CD14-positive monocyte (primary cell): ENCODE data around the gene SCUBE2. TPM values are rescaled to one million over a fixed set of nuclear protein-coding genes. Genes with fewer than 3 reads are reported as not detected.
"Not testable (repeated sequence)": the region's sequence is repeated elsewhere in the genome, so short reads cannot be mapped to it uniquely, and the experiment has no call there.

Source experiments
- DNase-seq, 3 donors: peaks; one replicate each; pipeline ENCODE4 v3.0.0-alpha.2; 2011 to 2022
- H2AFZ ChIP-seq: 2 replicates; pipeline ENCODE4 v1.6.0; 2012; ENCODE audit warnings: mild to moderate bottlenecking, low read depth, low read length, inconsistent platforms; ENCODE audit not compliant: insufficient read depth, poor library complexity, severe bottlenecking
- H3K27ac ChIP-seq, 2 donors: 1 replicate in 1 of 2; 2 replicates in 1 of 2; pipeline ENCODE4 v1.5.1; 2012 to 2013; ENCODE audit warnings: low read length in 2 of 2, control low read depth in 1 of 2, inconsistent platforms in 1 of 2, low read depth in 1 of 2, mild to moderate bottlenecking in 1 of 2
- H3K27me3 ChIP-seq, 2 donors: one replicate each; pipeline versions ENCODE4 v1.6.0 to v1.6.1; 2011 to 2013; ENCODE audit warnings: low read length in 2 of 2; ENCODE audit not compliant: control insufficient read depth in 2 of 2, insufficient read depth in 2 of 2
- H3K36me3 ChIP-seq, 2 donors: replicated peaks in 1 of 2; 1 replicate in 1 of 2; 2 replicates in 1 of 2; pipeline versions ENCODE4 v1.5.1 to v1.6.1; 2012 to 2013; ENCODE audit warnings: low read length in 2 of 2, control low read depth in 1 of 2, inconsistent platforms in 1 of 2, mild to moderate bottlenecking in 1 of 2; ENCODE audit not compliant: insufficient read depth in 2 of 2, control insufficient read depth in 1 of 2
- H3K4me1 ChIP-seq, 2 donors: 1 replicate in 1 of 2; 2 replicates in 1 of 2; pipeline versions ENCODE4 v1.5.1 to v1.6.1; 2012 to 2013; ENCODE audit warnings: low read length in 2 of 2, control low read depth in 1 of 2, inconsistent platforms in 1 of 2, mild to moderate bottlenecking in 1 of 2, moderate library complexity in 1 of 2; ENCODE audit not compliant: insufficient read depth in 2 of 2, control insufficient read depth in 1 of 2
- H3K4me2 ChIP-seq: replicated peaks from 2 replicates; pipeline ENCODE3; 2012; ENCODE audit warnings: low read length, moderate library complexity, mild to moderate bottlenecking; ENCODE audit not compliant: poor library complexity, severe bottlenecking; ENCODE audit errors: extremely low read depth
- H3K4me3 ChIP-seq, 3 experiments: fragments of 200-600 bp in 1 of 3; sonication (generic) in 1 of 3; replicated peaks in 1 of 3; 1 replicate in 2 of 3; 2 replicates in 1 of 3; pipeline ENCODE4 v1.5.1; 2011 to 2013; ENCODE audit warnings: low read length in 3 of 3, mild to moderate bottlenecking in 3 of 3, control low read depth in 2 of 3, low read depth in 2 of 3, inconsistent platforms in 1 of 3, moderate library complexity in 1 of 3
- H3K79me2 ChIP-seq: 2 replicates; pipeline ENCODE4 v1.6.0; 2012; ENCODE audit warnings: mild to moderate bottlenecking, control low read depth, inconsistent platforms, low read length, moderate library complexity; ENCODE audit not compliant: insufficient read depth
- H3K9ac ChIP-seq: 2 replicates; pipeline ENCODE4 v1.6.0; 2017; ENCODE audit warnings: low read length, mild to moderate bottlenecking; ENCODE audit not compliant: insufficient read depth, poor library complexity, severe bottlenecking
- H3K9me3 ChIP-seq, 2 donors: replicated peaks in 1 of 2; 1 replicate in 1 of 2; 2 replicates in 1 of 2; pipeline versions ENCODE4 v1.5.1 to v1.6.1; 2012 to 2013; ENCODE audit warnings: low read length in 2 of 2, control low read depth in 1 of 2; ENCODE audit not compliant: control insufficient read depth in 1 of 2, insufficient read depth in 1 of 2
- H4K20me1 ChIP-seq: 2 replicates; pipeline ENCODE4 v1.6.0; 2012; ENCODE audit warnings: mild to moderate bottlenecking, low read length, control low read depth, moderate library complexity; ENCODE audit not compliant: insufficient read depth
- H3K27ac Mint-ChIP-seq, 7 donors: one replicate each; pipeline ENCODE4 v1.8.0; 2020; ENCODE audit warnings: mild to moderate bottlenecking in 7 of 7, mixed read lengths in 7 of 7, moderate library complexity in 6 of 7, inconsistent platforms in 2 of 7
- H3K27me3 Mint-ChIP-seq, 3 donors: one replicate each; pipeline ENCODE4 v1.8.0; 2021 to 2022; ENCODE audit warnings: low read depth in 3 of 3, mild to moderate bottlenecking in 3 of 3, mixed read lengths in 3 of 3, moderate library complexity in 3 of 3, inconsistent platforms in 1 of 3
- H3K36me3 Mint-ChIP-seq, 2 donors: one replicate each; pipeline ENCODE4 v1.8.0; 2020; ENCODE audit warnings: mixed read lengths in 2 of 2, inconsistent platforms in 1 of 2, mild to moderate bottlenecking in 1 of 2
- H3K4me1 Mint-ChIP-seq: one replicate; pipeline ENCODE4 v1.8.0; 2020; ENCODE audit warnings: mild to moderate bottlenecking, mixed read lengths
- H3K4me3 Mint-ChIP-seq, 2 donors: one replicate each; pipeline ENCODE4 v1.8.0; 2020; ENCODE audit warnings: mild to moderate bottlenecking in 2 of 2, mixed read lengths in 2 of 2, moderate library complexity in 1 of 2
- H3K9me3 Mint-ChIP-seq, 7 donors: one replicate each; pipeline ENCODE4 v1.8.0; 2020 to 2022; ENCODE audit warnings: mixed read lengths in 7 of 7, mild to moderate bottlenecking in 6 of 7, moderate library complexity in 6 of 7, inconsistent platforms in 2 of 7
- WGBS: methylation state at CpG from one replicate; pipeline ENCODE4 v1.1.5; 2013; ENCODE audit warnings: missing lambda C conversion rate; ENCODE audit not compliant: insufficient coverage; 5-methylcytosine and 5-hydroxymethylcytosine counted together
- intact Hi-C, 2 donors: fragments of 100-400 bp; cut with micrococcal nuclease; formaldehyde crosslinking; loops; one replicate each; pipeline versions ENCODE4 v1.15.0 to v1.15.1; 2023
- polyA plus RNA-seq, 3 donors: library from polyadenylated mRNA; depleted of rRNA in 1 of 3; unstranded in 2 of 3; stranded (reverse) in 1 of 3; fragments of 300-500 nt in 2 of 3; fragments of >200 nt in 1 of 3; fragmentation: Illumina TruSeq in 2 of 3; gene quantifications; 1 replicate in 2 of 3; 2 replicates in 1 of 3; pipeline ENCODE4 v1.2.3, GENCODE V29; 2012 to 2021
- TF ChIP-seq, protein P1 (sequence below): fragments of 200-600 bp; IDR thresholded peaks from one replicate; pipeline ENCODE4 v1.8.0; 2022; ENCODE audit warnings: antibody characterized with exemption, mild to moderate bottlenecking

SCUBE2 gene
- polyA plus RNA-seq, 3 donors = 0.21 to 0.36 TPM; not detected in 1

DNA sequence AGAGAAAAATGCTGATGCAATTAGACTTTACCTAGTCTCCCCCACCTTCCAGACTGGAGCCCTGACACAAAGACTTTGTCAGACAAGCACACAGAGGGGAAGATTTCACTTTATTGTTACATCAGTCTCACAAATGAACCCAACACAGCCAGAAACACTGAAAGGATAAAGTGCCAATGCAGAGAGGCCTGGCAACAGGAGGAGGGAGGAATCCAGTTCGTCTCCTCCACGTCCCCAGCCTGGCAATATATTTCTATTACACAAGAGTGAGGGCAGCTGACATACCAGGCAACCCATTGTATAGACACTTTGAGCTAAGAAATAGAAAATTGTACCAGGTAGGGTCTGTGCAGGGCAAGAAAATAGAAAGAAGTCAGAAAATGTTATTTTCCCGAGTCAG is 110.9 kb downstream of the SCUBE2 start:
- Histone ChIP-seq H3K4me3 (no peak overlapping the region), H3K27me3 (no peaks in the 10 kb centered on the region), H3K9ac (no peak overlapping the region), H3K9me3 (no peaks in the 10 kb centered on the region), H3K4me2 (no peak overlapping the region), H2AFZ (no peak overlapping the region), H4K20me1 (no peaks in the 10 kb centered on the region), H3K27ac (no peak overlapping the region), H3K79me2 (no peaks in the 10 kb centered on the region), H3K36me3 (no peaks in the 10 kb centered on the region), H3K4me1 (no peaks in the 10 kb centered on the region)
- H3K9me3 Mint-ChIP-seq = peaks cover 0 to 1% (median 0%) of the 10 kb centered on the region in 7 donors
- peaks cover 0 to 3% of the 10 kb centered on the region in 2 donors for H3K36me3 Mint-ChIP-seq
- TF ChIP-seq, protein P1, sequence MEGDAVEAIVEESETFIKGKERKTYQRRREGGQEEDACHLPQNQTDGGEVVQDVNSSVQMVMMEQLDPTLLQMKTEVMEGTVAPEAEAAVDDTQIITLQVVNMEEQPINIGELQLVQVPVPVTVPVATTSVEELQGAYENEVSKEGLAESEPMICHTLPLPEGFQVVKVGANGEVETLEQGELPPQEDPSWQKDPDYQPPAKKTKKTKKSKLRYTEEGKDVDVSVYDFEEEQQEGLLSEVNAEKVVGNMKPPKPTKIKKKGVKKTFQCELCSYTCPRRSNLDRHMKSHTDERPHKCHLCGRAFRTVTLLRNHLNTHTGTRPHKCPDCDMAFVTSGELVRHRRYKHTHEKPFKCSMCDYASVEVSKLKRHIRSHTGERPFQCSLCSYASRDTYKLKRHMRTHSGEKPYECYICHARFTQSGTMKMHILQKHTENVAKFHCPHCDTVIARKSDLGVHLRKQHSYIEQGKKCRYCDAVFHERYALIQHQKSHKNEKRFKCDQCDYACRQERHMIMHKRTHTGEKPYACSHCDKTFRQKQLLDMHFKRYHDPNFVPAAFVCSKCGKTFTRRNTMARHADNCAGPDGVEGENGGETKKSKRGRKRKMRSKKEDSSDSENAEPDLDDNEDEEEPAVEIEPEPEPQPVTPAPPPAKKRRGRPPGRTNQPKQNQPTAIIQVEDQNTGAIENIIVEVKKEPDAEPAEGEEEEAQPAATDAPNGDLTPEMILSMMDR = no peak
- intact Hi-C loops = no loop called here
- H3K4me3 Mint-ChIP-seq = no peak overlapping the region
- H3K27ac Mint-ChIP-seq = no peak overlapping the region
- H3K27me3 Mint-ChIP-seq = peaks cover 0 to 2% (median 0%) of the 10 kb centered on the region in 3 donors
- DNase-seq = no peak
- WGBS = no CpG with 5 or more reads among the region's 3 CpGs
- H3K4me1 Mint-ChIP-seq = no peaks in the 10 kb centered on the region

DNA sequence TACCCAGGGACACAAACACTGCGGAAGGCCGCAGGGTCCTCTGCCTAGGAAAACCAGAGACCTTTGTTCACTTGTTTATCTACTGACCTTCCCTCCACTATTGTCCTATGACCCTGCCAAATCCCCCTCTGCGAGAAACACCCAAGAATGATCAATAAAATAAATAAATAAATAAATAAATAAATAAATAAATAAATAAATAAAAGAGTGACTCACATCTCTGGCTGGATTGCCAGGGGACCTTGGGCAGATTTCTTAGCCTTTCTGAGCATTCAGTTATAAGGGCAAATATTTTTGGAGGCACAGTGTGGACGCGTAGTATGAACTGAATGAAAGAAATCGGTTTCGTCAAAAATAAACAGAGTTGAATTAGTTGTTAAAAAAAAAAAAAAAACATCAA is 112.0 kb downstream of the SCUBE2 start:
- H3K9me3 ChIP-seq, H3K27ac ChIP-seq, H3K9ac ChIP-seq, H3K27me3 ChIP-seq, H3K9me3 Mint-ChIP-seq, DNase-seq, H3K27me3 Mint-ChIP-seq, H3K36me3 ChIP-seq, H3K4me1 Mint-ChIP-seq, intact Hi-C loops, H3K4me3 Mint-ChIP-seq, H2AFZ ChIP-seq, H3K27ac Mint-ChIP-seq, H3K36me3 Mint-ChIP-seq, H4K20me1 ChIP-seq, H3K4me1 ChIP-seq, H3K79me2 ChIP-seq, H3K4me3 ChIP-seq, H3K4me2 ChIP-seq: not testable (repeated sequence)
- no CpG with 5 or more reads among the region's 7 CpGs for WGBS
